ENCODE data around the gene CYFIP1. TPM values are rescaled to one million over a fixed set of nuclear protein-coding genes. Genes with fewer than 3 reads are reported as not detected.

The CYFIP1 gene
- total and polyA plus RNA-seq, 10 of the 15 experiments (the other 5 are each of a cell fraction or from before 2014, with no cell fraction given) = 3.5 to 46.2 (median 28.3) TPM

GRCh38 chr15:22912256-22912655 is 67.9 kb downstream of the CYFIP1 start:
- H3K4me2 ChIP-seq (ENCODE audit: control insufficient read depth, insufficient read depth) = no peak overlapping the region
- H3K9me3 ChIP-seq (replicated peaks; ENCODE audit: control insufficient read depth, insufficient read depth, low read length) = no peaks in the 10 kb centered on the region
- H3K9ac ChIP-seq (ENCODE audit: control insufficient read depth, insufficient read depth, low read length) = no peak overlapping the region
- in situ Hi-C loops (cut with MboI) = loop anchor here (5.0 kb wide), 1 partner anchor 55 kb away; no protein-coding TSS in a partner anchor
- H2AFZ ChIP-seq (ENCODE audit: control insufficient read depth, low read depth, low read length) = no peak overlapping the region
- H4K20me1 ChIP-seq (ENCODE audit: control insufficient read depth, insufficient read depth) = no peaks in the 10 kb centered on the region
- ATAC-seq (no peak), FAIRE-seq (no peak), DNase-seq (ENCODE audit: low read depth, low spot score) (no peak)
- ChIA-PET SMC1A (ENCODE audit: uncharacterized antibody, unreplicated experiment) (no interaction called here), CTCF (no interaction called here), RAD21 (ENCODE audit: unreplicated experiment) (no interaction called here), POLR2A (no interaction called here)
- intact Hi-C loops (cut with micrococcal nuclease; ENCODE audit: unreplicated experiment) = no loop called here
- no peaks in the 10 kb centered on the region for H3K27me3 ChIP-seq (replicated peaks in 1 of 2; ENCODE audit: control insufficient read depth in 2 of 2, insufficient read depth in 2 of 2, low read length in 1 of 2)
- H3K36me3 ChIP-seq (ENCODE audit: control insufficient read depth in 2 of 2, insufficient read depth in 2 of 2, low read length in 1 of 2) = peaks cover 2 to 18% of the 10 kb centered on the region in 2 experiments; a peak in 3 of 4 replicates
- no peak overlapping the region for H3K4me3 ChIP-seq
- WGBS (ENCODE audit: insufficient coverage, insufficient replicate concordance, low lambda C conversion rate, missing lambda C conversion rate) = 82% methylated on average over 12 of the region's 12 CpGs
- no TSS peak for BruUV-seq (replicated peaks)
- H3K27ac ChIP-seq (ENCODE audit: control insufficient read depth, insufficient read depth) = no peak overlapping the region
- no peaks in the 10 kb centered on the region for H3K79me2 ChIP-seq (ENCODE audit: control insufficient read depth, insufficient read depth, low read length)
- no peaks in the 10 kb centered on the region for H3K4me1 ChIP-seq (ENCODE audit: control insufficient read depth, insufficient read depth, low read length)
- TF ChIP-seq, protein P1, sequence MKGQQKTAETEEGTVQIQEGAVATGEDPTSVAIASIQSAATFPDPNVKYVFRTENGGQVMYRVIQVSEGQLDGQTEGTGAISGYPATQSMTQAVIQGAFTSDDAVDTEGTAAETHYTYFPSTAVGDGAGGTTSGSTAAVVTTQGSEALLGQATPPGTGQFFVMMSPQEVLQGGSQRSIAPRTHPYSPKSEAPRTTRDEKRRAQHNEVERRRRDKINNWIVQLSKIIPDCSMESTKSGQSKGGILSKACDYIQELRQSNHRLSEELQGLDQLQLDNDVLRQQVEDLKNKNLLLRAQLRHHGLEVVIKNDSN (IDR thresholded peaks at IDR 0.05; ENCODE audit: borderline replicate concordance, extremely low read length, insufficient read depth, low read depth, low read length) = no peak
- TF ChIP-seq, protein P2, sequence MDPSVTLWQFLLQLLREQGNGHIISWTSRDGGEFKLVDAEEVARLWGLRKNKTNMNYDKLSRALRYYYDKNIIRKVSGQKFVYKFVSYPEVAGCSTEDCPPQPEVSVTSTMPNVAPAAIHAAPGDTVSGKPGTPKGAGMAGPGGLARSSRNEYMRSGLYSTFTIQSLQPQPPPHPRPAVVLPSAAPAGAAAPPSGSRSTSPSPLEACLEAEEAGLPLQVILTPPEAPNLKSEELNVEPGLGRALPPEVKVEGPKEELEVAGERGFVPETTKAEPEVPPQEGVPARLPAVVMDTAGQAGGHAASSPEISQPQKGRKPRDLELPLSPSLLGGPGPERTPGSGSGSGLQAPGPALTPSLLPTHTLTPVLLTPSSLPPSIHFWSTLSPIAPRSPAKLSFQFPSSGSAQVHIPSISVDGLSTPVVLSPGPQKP (IDR thresholded peaks at IDR 0.05; ENCODE audit: low read depth, low read length) = no peak
- TF ChIP-seq DPF2 (IDR thresholded peaks at IDR 0.05) (no peak), SMARCA5 (IDR thresholded peaks at IDR 0.05) (no peak), NR2C2 (IDR thresholded peaks at IDR 0.05; ENCODE audit: borderline replicate concordance, control insufficient read depth, insufficient read length, low read depth) (no peak), POLR2AphosphoS2 (IDR thresholded peaks at IDR 0.05; ENCODE audit: low read depth, low read length) (no peak), SRF (IDR thresholded peaks at IDR 0.05; ENCODE audit: low read depth in 2 of 2, low read length in 2 of 2) (no peak), SKIL (IDR thresholded peaks at IDR 0.05; ENCODE audit: low read depth, poor library complexity, severe bottlenecking) (no peak), ZNF274 (IDR thresholded peaks at IDR 0.05; ENCODE audit: insufficient read depth, insufficient read length) (no peak), KDM1A (IDR thresholded peaks at IDR 0.05; ENCODE audit: borderline replicate concordance) (no peak), PKNOX1 (IDR thresholded peaks at IDR 0.05) (no peak), CEBPB (IDR thresholded peaks at IDR 0.05; ENCODE audit: borderline replicate concordance in 1 of 2, low read depth in 2 of 2, low read length in 2 of 2) (no peak), MLLT1 (IDR thresholded peaks at IDR 0.05) (no peak)

Measured in GM12878 (cell line).